ENCODE measurements around the gene PYROXD2. TPM values are rescaled to one million over a fixed set of nuclear protein-coding genes. Genes with fewer than 3 reads are reported as not detected.

Gene PYROXD2
- total RNA-seq (2014; rRNA removed; shearing (Covaris generic)), result 0.69 and 1.0 TPM in 2 replicates

DNA sequence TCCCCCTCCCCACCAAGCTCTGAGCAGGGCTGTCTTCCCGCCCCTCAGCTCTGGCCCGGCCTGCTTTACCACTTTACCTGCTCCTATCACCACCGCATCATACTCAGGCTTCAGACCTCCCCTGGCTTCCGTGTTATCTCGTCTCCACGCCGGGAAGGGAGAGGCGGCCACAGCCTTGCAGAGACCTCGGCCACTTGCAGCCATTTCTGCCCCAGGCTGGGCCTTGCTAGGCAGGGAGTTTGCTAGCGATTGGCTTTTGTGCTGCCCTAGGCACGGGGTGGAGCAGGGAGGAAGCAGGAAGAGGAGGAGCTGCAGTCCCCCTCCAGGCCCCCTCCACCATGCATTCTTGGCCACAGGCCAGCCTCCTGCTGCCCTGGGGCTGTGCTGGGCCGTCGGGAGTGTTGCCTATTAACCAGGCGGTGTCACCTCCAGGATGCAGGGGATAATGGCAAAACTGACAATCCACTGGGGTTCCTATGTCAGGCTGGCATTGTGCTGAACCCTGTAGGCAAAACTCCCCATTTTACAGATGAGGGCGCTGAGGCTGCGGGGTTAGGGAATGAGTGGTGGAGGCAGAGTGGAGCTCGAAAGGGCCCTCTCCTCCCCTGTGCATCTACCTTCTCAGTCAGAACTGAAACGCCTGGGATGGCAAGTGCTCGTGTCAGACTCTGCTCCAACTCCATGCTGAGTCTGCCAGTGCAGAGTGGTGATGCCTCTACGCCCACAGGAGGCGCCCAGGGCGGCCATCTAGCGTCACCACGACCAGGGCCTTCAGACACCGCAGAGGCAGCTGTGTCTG, at the start of gene PYROXD2:
PYROXD2 (minus strand) TSS at position 251 of the 799 bp plus-strand sequence; CDS start at position 204, 47 bp downstream.
- DNase-seq (ENCODE audit: low read depth), result peak; percentile 91

DNA sequence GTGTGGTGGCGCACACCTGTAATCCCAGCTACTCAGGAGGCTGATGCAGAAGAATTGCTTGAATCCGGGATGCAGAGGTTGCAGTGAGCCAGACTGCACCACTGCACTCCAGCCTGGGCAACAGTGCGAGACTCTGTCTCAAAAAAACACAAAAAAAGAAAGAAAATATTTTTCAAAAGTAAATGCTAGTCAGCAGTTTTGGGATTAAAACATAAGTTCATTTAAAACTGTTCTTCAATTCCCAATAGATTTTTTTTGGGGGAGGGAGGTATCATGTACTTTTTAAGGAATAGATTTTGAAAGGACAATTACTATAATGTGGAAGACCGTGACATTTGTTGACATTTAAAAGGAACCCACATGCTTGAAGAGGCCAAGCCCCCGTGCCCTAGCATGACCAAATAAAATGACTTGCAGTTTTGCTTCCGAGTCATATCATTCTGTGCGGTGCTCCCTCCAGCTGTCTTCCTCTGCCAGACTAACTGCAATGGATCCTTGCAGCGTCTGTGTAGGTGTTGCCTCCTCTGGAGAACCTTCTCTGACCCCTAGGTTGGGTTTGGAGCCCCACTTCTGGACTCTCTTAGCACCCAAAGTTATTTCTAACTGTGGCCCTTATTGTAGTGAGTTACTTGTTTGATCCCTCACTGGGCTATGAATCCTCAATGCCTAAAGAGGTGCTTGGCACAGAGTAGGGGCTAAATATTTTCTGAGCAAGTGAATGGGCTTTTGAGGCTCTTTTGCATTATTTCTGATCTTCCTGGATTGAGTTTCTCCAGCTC, 49.2 kb upstream of the PYROXD2 start:
- no peak for DNase-seq (ENCODE audit: low read depth)

DNA sequence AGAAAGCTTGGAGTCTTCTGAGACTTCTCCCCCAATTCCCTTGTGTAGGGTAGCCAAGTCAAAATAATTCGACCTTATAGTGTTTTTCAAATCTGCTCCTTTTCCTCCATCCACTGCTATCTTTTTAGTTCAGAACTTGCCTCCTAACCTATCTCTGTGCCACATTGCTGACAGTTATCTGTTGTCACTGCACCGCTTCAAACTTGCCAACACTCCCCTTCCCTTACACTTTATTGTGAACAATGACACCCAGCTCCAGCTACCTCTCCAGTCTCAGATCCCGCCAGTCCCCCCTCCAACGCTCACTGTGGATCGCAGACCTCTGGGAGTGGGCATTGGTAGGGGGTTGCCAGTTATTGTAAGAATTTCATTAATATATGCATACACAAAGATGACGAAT, 48.0 kb upstream of the PYROXD2 start:
- no peak for DNase-seq (ENCODE audit: low read depth)

DNA sequence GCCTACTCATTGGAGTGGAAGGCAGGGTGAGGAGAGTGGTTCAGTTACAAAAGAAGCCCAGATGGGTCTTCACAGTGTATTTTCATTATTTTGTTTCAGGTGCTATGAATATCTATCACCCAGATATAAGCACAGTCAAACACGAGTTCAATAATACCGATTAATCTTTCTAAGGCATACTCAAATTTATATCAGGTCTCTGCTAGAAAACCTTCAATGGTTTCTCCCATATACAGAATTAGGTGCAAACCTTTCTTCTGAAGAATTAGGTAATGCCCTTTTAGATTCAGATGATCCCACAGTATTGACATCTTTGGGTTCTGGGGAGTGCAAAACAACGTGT, 46.5 kb upstream of the PYROXD2 start:
- DNase-seq (ENCODE audit: low read depth), result no peak

DNA sequence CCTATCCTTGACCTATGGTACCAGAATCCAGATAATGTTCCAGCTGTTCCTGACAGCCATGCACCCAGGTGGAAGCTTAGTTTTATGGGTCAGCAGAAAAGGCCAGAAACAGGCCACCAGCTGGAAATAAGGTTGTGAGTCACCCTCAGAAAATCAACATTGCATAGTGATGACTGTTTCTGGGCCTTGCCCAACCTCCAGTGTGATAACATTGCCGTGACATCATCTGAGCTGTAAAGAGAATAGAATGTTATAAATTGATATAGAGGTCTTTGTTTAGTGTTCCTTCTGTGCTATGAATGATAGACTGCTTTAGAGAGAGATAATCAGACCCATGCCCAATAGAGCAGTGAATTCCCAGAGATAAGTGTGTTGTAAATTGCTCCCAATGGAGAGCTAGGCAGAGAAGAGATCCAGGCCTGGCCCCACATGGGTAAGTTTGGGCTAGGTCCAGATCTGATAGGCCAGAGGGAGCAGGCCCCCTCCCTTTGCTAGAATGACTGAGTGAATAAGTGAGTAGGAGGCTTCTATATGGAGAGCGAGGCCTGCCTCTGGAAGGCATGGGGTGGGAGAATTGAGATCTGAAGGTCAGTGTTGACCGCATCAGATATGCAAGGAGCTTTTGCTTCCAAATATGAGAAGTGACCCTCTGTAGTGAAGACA, 46.0 kb upstream of the PYROXD2 start:
- peak; percentile 88 for DNase-seq (ENCODE audit: low read depth)

DNA sequence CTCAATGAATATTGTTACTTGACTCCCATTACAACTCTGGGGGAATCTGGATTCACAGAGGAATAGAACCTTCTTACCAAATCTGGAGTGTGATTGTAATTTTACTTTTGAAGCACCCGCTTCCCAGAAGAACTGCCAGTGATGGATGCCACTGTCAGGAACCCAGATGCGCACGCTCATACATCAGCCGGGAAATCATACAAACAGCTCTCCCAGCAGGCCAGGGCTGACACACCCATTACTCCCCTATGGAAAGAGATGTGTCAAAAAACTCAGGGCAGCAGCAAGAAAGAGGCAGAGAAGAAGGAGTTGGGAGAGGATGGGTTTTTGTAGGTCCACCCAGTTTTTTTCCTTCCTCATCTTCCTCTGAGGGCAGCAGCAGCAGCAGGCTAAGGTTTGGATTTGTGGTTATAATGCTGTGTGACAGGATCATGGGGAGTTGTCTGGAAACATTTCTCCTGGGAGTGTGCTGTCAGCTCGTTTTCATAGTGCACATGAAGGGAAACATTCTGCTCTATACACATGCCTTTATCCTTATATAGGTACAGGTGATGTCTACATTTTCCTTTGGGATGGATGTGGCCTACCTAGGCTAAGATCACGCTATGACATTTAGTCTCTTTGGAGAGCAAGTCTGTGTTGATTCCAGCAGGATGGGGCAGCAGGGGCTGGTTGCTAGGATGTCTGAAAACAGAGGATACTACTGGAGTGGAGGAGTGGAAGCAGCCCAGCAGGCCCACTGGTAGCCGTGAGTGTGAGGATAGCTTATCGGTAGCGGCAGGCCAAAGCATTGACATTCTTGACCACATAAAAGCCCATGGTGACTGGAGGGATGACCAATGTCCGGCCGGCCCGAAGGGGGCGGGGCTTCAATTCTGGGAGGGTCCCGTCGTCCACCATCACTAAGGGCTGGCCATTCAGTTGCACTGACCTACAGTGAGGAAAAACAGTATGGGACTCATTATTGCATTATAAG, 44.1 kb upstream of the PYROXD2 start:
- DNase-seq (ENCODE audit: low read depth), result no peak

DNA sequence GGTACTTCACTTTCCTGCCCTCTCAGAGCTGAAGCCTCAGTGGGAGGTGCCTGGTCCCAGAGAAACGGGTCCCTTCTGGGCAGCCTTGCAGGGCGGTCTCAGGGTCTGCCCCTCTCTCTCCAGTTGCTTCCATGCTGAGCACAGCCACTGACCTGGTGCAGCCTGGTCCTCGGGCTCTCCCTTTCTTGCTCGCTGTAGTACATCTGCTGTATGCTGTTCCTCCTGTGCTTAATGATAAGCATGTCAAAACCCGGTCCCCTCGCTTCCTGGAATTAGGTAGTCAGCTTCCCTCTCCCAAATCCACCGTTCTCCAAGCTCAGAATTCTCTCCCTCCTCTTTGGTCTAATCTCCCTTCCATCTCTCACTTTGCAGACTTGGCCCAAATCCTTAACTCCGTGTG, 42.7 kb upstream of the PYROXD2 start:
- DNase-seq (ENCODE audit: low read depth), result no peak

DNA sequence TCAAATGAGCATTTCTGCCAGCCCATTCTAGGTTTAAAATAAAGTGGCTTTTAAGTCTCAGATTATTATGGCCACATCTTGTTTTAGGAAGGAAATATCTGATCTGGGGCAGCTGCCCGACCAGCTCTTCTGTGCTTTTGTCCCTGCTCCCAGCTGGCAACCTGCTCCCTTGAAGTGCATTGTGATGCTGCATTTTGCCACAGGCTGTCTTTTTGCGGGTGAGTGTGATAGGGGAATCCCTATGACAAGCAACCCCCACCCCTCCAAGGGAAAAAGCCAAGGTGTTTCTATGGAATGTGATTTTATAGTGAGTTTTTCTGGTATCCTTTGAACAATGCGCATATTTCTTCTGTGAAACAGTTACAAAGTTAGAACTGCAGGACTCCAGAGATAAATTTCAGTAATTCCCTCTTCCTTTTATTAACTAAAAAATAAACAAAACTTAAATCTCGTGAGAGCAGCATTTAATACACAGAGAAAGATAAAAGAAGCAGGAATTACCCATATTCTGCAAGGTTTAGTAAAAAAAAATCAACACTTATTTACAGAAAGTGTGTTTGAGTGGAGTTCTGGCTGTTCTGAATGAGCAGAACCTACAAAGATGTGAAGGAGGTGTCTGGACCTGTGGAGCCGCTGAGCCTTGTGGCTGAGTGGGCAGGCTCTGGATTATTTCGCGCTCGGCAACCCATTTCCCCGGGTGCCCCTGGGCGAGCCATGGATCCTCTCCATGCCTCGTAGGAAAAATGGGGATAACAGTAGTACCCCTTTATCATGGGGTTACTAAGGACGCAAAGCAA, 41.9 kb upstream of the PYROXD2 start:
- no peak for DNase-seq (ENCODE audit: low read depth)

DNA sequence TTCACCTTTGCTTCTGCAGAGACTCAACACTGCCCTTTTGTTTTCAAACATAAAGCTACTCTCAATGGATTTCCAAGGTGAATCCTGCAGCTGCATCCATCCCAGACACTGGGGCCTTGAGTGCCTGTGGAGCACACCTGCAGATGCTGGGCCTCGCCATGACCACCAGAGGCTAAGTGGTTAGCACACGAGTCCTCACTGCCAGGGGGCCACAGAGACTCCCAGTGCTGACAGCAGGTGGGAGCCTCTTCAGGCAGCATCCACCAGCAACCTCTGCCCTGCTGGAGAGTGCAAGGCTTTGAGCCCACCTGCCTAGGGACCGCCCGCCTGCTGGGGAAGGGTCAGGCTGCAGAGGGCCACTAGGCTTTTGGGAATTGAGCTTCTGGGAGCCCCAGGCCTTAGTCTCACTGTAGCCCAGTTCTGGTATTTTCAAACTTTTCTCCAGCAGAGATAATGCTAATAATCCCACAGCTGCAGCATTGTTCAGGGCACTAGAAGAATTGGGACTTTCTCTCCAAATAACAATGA, 41.1 kb upstream of the PYROXD2 start:
- no peak for DNase-seq (ENCODE audit: low read depth)

DNA sequence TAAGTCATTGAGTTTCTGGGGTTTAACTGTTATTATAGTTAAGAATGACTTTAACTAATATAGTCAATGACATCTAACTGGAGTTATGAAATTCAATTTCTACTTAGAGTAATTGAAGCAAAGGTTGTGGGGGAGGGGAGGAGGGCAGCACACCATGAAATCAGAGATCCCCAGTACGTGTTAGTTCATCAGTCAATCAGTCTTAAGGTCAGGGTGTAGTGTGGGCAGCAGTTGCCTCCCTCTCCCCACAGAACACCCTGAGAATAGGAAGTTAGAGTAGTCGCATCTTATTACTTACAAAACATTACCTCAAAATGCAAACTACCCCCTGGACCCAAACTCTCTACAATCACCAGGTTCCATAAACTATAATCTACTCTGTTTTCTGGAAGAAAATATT, 38.7 kb upstream of the PYROXD2 start:
- no peak for DNase-seq (ENCODE audit: low read depth)

DNA sequence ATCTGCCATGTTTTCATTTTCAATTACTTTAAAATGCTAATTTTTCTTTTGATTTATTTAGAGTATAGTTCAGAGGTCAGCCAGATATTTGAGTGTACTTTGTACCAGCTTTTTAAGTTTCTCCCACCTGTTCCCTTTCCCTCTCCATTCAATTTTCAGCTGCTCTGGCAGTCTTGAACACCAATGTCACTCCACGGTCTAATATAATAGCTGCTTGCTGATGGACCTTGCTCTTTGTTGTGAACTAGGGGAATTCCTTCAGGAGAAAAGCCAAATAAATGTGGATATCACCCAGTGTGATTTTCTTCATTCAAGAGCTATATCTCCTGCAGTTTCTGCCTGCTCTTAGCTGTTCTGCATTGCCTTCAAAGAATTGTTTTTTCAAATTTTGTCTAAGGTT, 35.6 kb upstream of the PYROXD2 start:
- DNase-seq (ENCODE audit: low read depth), result no peak

DNA sequence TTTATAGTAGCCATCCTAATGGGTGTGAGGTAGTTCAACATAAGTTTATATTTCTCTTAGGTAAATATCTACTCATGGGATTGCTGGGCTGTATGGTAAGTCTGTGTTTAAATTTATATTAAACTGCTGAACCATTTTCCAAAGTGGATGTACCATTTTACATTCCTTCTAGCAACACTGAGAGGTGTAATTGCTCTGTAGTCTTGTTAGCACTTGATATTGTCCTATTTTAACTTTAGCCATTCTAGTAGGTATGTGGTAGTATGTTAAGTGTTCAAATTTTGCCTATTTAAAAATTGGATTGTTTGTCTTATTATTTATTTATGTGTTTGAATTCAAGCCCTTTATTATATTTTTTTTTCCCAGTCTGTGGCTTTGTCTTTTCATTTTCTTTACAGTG, 34.3 kb upstream of the PYROXD2 start:
- no peak for DNase-seq (ENCODE audit: low read depth)

DNA sequence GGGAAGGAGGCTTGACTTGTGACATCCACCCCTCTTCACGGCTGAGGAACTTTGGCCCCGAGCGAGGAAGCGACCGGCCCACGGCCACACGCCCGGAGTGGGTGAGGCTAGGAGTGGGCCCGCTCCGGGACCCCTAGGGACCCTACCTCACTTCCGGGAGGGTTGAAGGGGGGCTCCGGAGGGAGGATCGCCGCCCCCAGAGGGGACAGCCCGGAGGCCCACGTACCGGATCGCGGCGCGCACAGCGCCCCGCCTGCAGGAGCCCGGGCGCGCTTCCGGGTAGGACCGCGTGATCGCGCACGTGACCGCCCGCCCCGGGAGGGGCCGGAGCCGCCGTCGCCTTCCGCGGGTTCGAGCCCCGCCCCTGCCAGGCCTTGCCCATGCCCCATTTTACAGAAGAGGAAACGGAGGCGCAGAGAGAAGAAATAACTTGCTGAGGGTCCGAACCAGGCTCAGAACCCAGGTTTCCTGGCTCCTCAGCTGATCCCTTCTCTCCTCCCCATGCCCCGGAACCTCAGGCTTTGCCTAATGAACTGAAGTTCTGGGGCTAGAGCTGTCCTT, 31.8 kb upstream of the PYROXD2 start, which contains the start of gene HPS1:
HPS1 (minus strand) TSS at position 275 of the 561 bp plus-strand sequence. CDS start 3,695 bp downstream, outside the sequence.
- DNase-seq (ENCODE audit: low read depth), result peak; percentile 78

DNA sequence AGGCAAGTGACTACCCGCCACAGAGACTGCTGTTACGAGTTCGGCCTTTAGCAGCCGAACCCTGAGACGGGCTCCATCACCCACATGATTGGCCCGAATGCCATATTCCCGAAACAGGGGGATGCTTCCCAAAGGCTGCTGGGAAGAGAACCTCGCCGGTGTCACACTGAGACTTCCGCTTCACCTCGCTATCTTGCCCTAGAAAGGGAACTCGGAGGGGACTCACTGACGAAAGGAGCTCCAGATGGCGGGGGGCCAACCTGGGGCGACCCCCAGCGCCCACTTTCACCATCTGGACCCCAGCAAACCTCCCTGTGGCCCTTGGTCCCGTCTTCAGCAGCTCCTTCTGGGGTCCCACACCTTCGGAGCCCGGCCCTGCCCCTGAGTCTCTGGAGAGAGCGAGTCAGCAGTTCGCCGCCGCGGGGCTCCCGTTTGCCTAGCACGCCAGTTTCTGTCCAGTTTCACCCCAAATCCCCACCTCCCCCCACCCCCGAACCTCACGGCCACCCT, 31.2 kb upstream of the PYROXD2 start:
- no peak for DNase-seq (ENCODE audit: low read depth)

DNA sequence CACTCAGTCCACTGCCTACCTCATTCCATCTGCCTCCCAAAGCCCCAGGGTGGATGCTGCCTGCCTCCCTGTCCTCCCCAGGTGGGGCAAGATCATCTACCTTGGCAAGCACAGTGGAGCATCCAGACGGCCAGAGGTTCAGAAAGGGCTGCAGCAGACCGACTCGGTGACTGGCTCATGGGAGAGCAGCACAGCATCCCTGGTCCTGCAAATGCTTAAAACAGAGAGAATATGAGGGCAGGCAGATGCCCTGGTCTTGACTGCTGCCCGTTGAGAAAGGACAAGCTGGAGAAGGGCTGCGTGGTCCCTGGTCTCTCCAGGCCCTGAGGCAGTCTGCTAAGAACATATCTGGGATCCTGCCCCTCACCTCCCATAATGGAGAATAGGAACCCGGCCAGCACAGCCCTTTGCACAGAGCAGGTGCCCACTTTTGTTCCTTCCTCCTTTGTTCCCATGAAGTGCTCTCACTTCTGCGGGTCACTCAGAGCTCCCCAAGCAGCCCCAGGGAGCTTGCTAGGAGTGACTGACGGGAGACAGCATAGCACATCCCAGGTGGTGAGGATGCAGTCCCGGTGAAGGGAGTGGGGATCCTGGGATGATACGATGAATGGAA, 30.3 kb upstream of the PYROXD2 start:
- no peak for DNase-seq (ENCODE audit: low read depth)

DNA sequence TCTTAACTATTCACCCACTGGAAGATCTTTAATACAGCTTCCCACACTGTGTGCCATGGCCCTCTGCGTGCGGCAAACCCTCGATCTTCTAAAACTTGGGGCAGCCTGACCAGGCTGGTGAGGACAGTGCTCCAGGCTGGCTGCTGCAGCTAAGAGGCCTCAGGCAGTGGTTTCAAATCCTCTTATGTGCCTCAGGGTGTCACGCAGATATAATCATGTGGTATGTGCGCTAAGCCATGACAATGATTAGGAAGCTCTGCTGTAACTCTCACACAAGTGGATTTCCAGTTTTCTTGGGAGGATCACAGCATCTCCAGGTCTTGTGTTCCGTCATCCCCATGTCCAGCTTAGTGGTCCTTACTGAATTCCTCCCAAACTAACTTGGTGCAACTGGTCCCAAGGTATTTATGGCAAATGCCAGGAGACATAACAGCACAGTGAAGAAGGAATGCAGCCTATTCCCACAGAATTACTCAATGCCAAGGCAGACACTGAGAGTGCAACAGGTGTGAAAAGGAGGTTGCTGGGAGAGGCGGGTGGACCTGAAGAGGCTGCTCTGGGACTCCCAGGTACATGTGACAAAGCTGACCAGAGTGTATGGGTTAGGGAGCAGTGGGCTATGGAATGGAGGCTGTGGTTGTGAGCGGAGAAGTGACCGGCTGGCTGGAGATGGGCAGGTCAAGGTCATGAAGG, 29.5 kb upstream of the PYROXD2 start:
- no peak for DNase-seq (ENCODE audit: low read depth)

DNA sequence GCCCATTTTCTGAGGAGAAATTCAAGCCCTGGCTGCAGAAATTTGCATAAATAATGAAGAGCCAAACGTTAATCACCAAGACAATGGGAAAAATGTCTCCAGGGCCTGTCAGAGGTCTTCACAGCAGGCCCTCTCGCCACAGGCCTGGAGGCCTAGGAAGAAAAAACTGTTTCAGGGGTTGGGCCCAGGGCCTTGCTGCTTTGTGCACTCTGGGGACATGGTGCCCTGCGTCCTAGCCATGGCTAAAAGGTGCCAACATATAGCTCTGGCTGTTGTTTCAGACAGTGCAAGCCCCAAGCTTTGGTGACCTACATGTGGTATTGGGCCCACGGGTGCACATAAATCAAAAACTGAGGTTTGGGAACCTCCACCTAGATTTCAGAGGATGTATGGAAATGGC, 23.7 kb upstream of the PYROXD2 start:
- no peak for DNase-seq (ENCODE audit: low read depth)

DNA sequence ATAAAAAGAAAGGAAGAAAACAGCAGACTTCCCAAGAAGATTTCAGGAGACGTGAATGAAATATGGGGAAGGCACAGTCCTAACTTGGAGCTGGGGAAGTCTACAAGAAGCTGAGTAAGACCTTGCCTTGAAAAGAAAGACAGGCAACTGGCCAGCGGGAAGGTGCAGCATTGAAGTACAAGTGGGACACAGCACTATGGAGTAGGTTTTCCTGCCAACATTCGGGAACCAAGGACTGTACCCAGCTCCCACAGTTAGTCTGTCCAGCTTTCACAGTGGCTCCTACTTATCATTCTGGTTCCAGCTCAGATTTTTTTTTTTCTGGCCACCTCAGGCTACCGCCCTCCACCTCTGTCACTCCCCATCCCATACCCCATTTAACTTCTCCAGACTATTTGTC, 21.7 kb upstream of the PYROXD2 start:
- DNase-seq (ENCODE audit: low read depth), result no peak

DNA sequence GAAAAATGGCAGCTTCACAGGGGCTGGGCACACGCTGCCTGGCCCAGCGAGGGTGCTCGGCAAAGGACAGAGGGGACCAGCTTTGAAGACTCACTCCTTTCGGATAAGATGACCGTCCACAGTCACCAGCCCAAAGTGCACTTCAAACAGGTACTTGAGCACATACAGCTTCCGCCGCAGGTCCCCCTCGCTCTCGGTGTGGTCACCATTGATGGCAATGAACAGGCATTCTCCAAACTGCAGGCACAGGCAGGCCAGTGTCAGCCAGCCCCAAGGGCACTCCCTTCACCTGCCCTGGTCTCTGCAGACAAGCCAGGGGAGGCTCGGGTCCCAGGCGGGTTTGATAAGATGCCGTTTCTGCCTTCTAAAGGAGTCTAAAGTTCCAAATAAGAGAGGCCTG, 20.2 kb upstream of the PYROXD2 start:
- DNase-seq (ENCODE audit: low read depth), result no peak
